IMR-90 (cell line): Measurements from ENCODE around the gene CACNA2D3. TPM values are rescaled to one million over a fixed set of nuclear protein-coding genes. Genes with fewer than 3 reads are reported as not detected.

Experiments used
- ATAC-seq: fragments of 200-7000 bp; cut with Tn5 transposase; 2 replicates; pipeline ENCODE4 v1.9.1; 2020; ENCODE audit warnings: low read depth, mild to moderate bottlenecking, moderate library complexity
- BruUV-seq: library from RNA; stranded (reverse); fragments of 400-500 nt; replicated peaks from 2 replicates; lab custom pipeline; 2021; lab: Mats Ljungman, UMichigan
- CTCF ChIA-PET: fragments of 300-600 bp; formaldehyde crosslinking; extraction: SDS; loops from one replicate; lab custom pipeline; 2021; ENCODE audit warnings: antibody characterized with exemption; lab: Yijun Ruan, JAX
- POLR2A ChIA-PET: fragments of 300-600 bp; sonication (Branson Sonifier 250); formaldehyde crosslinking; loops from one replicate; lab custom pipeline; 2022; ENCODE audit warnings: antibody characterized with exemption; ENCODE audit not compliant: unreplicated experiment; lab: Charles Lee
- DNase-seq: peaks from one replicate; pipeline ENCODE4 v3.0.0; 2013
- H2AFZ ChIP-seq: replicated peaks from 2 replicates; pipeline ENCODE3; 2013; ENCODE audit warnings: low read length, mild to moderate bottlenecking; ENCODE audit not compliant: poor library complexity
- H2AK5ac ChIP-seq: 2 replicates; pipeline ENCODE4 v1.6.1; 2013; ENCODE audit warnings: low read depth, low read length, inconsistent platforms
- H2AK9ac ChIP-seq: replicated peaks from 2 replicates; pipeline ENCODE3; 2013; ENCODE audit warnings: mild to moderate bottlenecking, low read depth, low read length, moderate library complexity; ENCODE audit not compliant: poor library complexity
- H2BK120ac ChIP-seq: 2 replicates; pipeline ENCODE4 v1.6.1; 2013; ENCODE audit warnings: low read depth, low read length, inconsistent platforms
- H2BK15ac ChIP-seq: 3 replicates; pipeline ENCODE4 v1.6.1; 2013; ENCODE audit warnings: low read depth, low read length, inconsistent platforms
- H2BK20ac ChIP-seq: 2 replicates; pipeline ENCODE4 v1.6.1; 2013; ENCODE audit warnings: low read depth, mild to moderate bottlenecking, inconsistent platforms, low read length, moderate library complexity
- H2BK5ac ChIP-seq: 2 replicates; pipeline ENCODE4 v1.6.1; 2013; ENCODE audit warnings: mild to moderate bottlenecking, low read depth, low read length, inconsistent platforms; ENCODE audit not compliant: poor library complexity, severe bottlenecking
- H3K14ac ChIP-seq: replicated peaks from 2 replicates; pipeline ENCODE4 v1.6.1; 2013; ENCODE audit warnings: low read depth, low read length, inconsistent platforms
- H3K18ac ChIP-seq: 2 replicates; pipeline ENCODE4 v1.6.1; 2013; ENCODE audit warnings: low read depth, low read length, control low read depth
- H3K23ac ChIP-seq: 2 replicates; pipeline ENCODE4 v1.6.1; 2013; ENCODE audit warnings: low read depth, low read length, inconsistent platforms
- H3K27ac ChIP-seq: 2 replicates; pipeline ENCODE4 v1.5.1; 2013; ENCODE audit warnings: mild to moderate bottlenecking, control low read depth, low read length; ENCODE audit not compliant: insufficient read depth
- H3K27me3 ChIP-seq: 2 replicates; pipeline ENCODE4 v1.6.1; 2013; ENCODE audit warnings: low read length; ENCODE audit not compliant: control insufficient read depth, insufficient read depth
- H3K36me3 ChIP-seq: 2 replicates; pipeline ENCODE4 v1.6.1; 2013; ENCODE audit warnings: low read length, mixed read lengths; ENCODE audit not compliant: control insufficient read depth, insufficient read depth
- H3K4ac ChIP-seq: 2 replicates; pipeline ENCODE4 v1.6.1; 2013; ENCODE audit warnings: low read depth, low read length, inconsistent platforms
- H3K4me1 ChIP-seq: 2 replicates; pipeline ENCODE4 v1.6.1; 2013; ENCODE audit warnings: low read length, mixed read lengths; ENCODE audit not compliant: control insufficient read depth, insufficient read depth
- H3K4me2 ChIP-seq: 2 replicates; pipeline ENCODE4 v1.6.1; 2013; ENCODE audit warnings: low read depth, mild to moderate bottlenecking, control low read depth, low read length, moderate library complexity
- H3K4me3 ChIP-seq: 2 replicates; pipeline ENCODE4 v1.5.1; 2013; ENCODE audit warnings: low read depth, mild to moderate bottlenecking, control low read depth, low read length, moderate library complexity; ENCODE audit not compliant: insufficient read depth
- H3K56ac ChIP-seq: 2 replicates; pipeline ENCODE4 v1.6.1; 2013; ENCODE audit warnings: low read length, inconsistent platforms; ENCODE audit not compliant: insufficient read depth; ENCODE audit errors: extremely low read depth
- H3K79me1 ChIP-seq, 2 experiments: 2 replicates each; pipeline ENCODE4 v1.6.1; 2013; ENCODE audit warnings: low read length in 2 of 2, inconsistent platforms in 1 of 2, low read depth in 1 of 2
- H3K9ac ChIP-seq: 2 replicates; pipeline ENCODE4 v1.6.1; 2013; ENCODE audit warnings: low read depth, low read length, control low read depth
- H3K9me1 ChIP-seq: 2 replicates; pipeline ENCODE4 v1.6.1; 2013; ENCODE audit warnings: low read length, inconsistent platforms; ENCODE audit not compliant: insufficient read depth
- H3K9me3 ChIP-seq: 2 replicates; pipeline ENCODE4 v1.6.1; 2013; ENCODE audit warnings: low read length; ENCODE audit not compliant: control insufficient read depth, insufficient read depth
- H4K20me1 ChIP-seq: 2 replicates; pipeline ENCODE4 v1.6.1; 2013; ENCODE audit warnings: low read length, inconsistent platforms; ENCODE audit not compliant: insufficient read depth
- H4K5ac ChIP-seq: 2 replicates; pipeline ENCODE4 v1.6.1; 2013; ENCODE audit warnings: mild to moderate bottlenecking, low read depth, low read length, control low read depth
- H4K8ac ChIP-seq, 2 experiments: 2 replicates each; pipeline ENCODE4 v1.6.1; 2013; ENCODE audit warnings: low read depth in 2 of 2, low read length in 2 of 2, control low read depth in 1 of 2, inconsistent platforms in 1 of 2
- H4K91ac ChIP-seq: 2 replicates; pipeline ENCODE4 v1.6.1; 2013; ENCODE audit warnings: low read depth, low read length, inconsistent platforms; ENCODE audit not compliant: insufficient read depth
- CHD1 ChIP-seq: IDR thresholded peaks from 2 replicates; pipeline ENCODE4 v1.6.1; 2012; ENCODE audit warnings: low read depth, low read length, improper control_type of control experiment
- MAZ ChIP-seq: IDR thresholded peaks from 2 replicates; pipeline ENCODE4 v1.6.1; 2012; ENCODE audit warnings: low read depth, mild to moderate bottlenecking, low read length, improper control_type of control experiment, moderate library complexity, borderline replicate concordance
- MXI1 ChIP-seq: IDR thresholded peaks from 2 replicates; pipeline ENCODE4 v1.6.1; 2012; ENCODE audit warnings: low read depth, mild to moderate bottlenecking, low read length, moderate library complexity, borderline replicate concordance
- RAD21 ChIP-seq: IDR thresholded peaks from 2 replicates; pipeline ENCODE4 v1.6.1; 2012; ENCODE audit warnings: low read length, improper control_type of control experiment
- SMC3 ChIP-seq: fragments of 150-350 bp; IDR thresholded peaks from 2 replicates; pipeline ENCODE4 v1.6.1; 2016; ENCODE audit warnings: low read depth, mild to moderate bottlenecking, antibody characterized with exemption, low read length, moderate library complexity
- WGBS, 2 experiments: methylation state at CpG; one replicate each; pipeline versions ENCODE4 v1.1.5 to v1.1.7; 2013; ENCODE audit warnings: missing lambda C conversion rate in 2 of 2; ENCODE audit not compliant: insufficient read length in 1 of 2; ENCODE audit errors: extremely low coverage in 2 of 2; 5-methylcytosine and 5-hydroxymethylcytosine counted together
- dilution Hi-C: fragments of 300-500 bp; cut with HindIII; formaldehyde crosslinking; loops from one replicate; pipeline ENCODE4 v1.14.3; 2018; ENCODE audit warnings: low sequenced_read_pairs; ENCODE audit not compliant: unreplicated experiment
- in situ Hi-C: fragments of 300-500 bp; cut with MboI; formaldehyde crosslinking; loops from 3 replicates; pipeline ENCODE4 v1.14.3; 2019; ENCODE audit warnings: low sequenced_read_pairs, inconsistent platforms, mixed read lengths
- intact Hi-C: fragments of 100-400 bp; cut with micrococcal nuclease; formaldehyde crosslinking; loops from 2 replicates; pipeline ENCODE4 v1.10.0; 2022
- polyA plus RNA-seq, 3 experiments: library from polyadenylated mRNA; depleted of rRNA; stranded (reverse); fragments of >200 nt; gene quantifications; 2 replicates each; pipeline ENCODE4 v1.2.3, GENCODE V29; 2012; ENCODE audit warnings: low replicate concordance in 1 of 3
- total RNA-seq: library from RNA; depleted of rRNA; stranded (reverse); fragments of >200 nt; gene quantifications from 2 replicates; pipeline ENCODE4 v1.2.3, GENCODE V29; 2012

Gene CACNA2D3
- total and polyA plus RNA-seq, 2 of the 4 experiments (the other 2 are of a cell fraction), result 0.36 to 0.41 TPM

- H3K9me3 ChIP-seq, result peaks cover 10% of the 10 kb centered on the region
- H2BK5ac ChIP-seq, result no peak overlapping the region
- H3K23ac ChIP-seq, result no peak overlapping the region
- no peaks in the 10 kb centered on the region for H3K27me3 ChIP-seq
- H2BK120ac ChIP-seq, result no peak overlapping the region
- no peaks in the 10 kb centered on the region for H3K4me1 ChIP-seq
- no peak overlapping the region for H4K5ac ChIP-seq
- no peak overlapping the region for H4K8ac ChIP-seq
- no peak overlapping the region for H2AK9ac ChIP-seq
- H3K4ac ChIP-seq, result no peak overlapping the region
- BruUV-seq, result no TSS peak
- no peak for ATAC-seq
- H2AFZ ChIP-seq, result no peak overlapping the region
- H4K91ac ChIP-seq, result no peak overlapping the region
- H3K9ac ChIP-seq, result no peak overlapping the region
- CTCF ChIA-PET, result no interaction called here
- no peak overlapping the region for H3K27ac ChIP-seq
- dilution Hi-C loops, result no loop called here
- H4K20me1 ChIP-seq, result no peaks in the 10 kb centered on the region
- H2BK20ac ChIP-seq, result no peak overlapping the region
- POLR2A ChIA-PET, result no interaction called here
- no peak overlapping the region for H3K4me3 ChIP-seq
- 19% methylated on average over 3 of the region's 4 CpGs; no CpG with 5 or more reads in 1 of the 2 experiments for WGBS, 2 experiments
- H2AK5ac ChIP-seq, result no peak overlapping the region
- H3K9me1 ChIP-seq, result no peaks in the 10 kb centered on the region
- H3K36me3 ChIP-seq, result no peaks in the 10 kb centered on the region
- no peak overlapping the region for H3K18ac ChIP-seq
- no peak overlapping the region for H3K14ac ChIP-seq
- intact Hi-C loops, result no loop called here
- in situ Hi-C loops, result no loop called here
- no peak for DNase-seq
- H3K4me2 ChIP-seq, result no peak overlapping the region
- H3K79me1 ChIP-seq, result no peaks in the 10 kb centered on the region
- TF ChIP-seq MAZ, result no peak
- no peak for TF ChIP-seq MXI1
- no peak for TF ChIP-seq RAD21
- no peak for TF ChIP-seq SMC3
- TF ChIP-seq CHD1, result no peak
- no peak overlapping the region for H3K56ac ChIP-seq
- H2BK15ac ChIP-seq, result no peak overlapping the region
Measured at GRCh38 chr3:54515441-54516213, 393.3 kb downstream of the CACNA2D3 start.
